ENCODE measurements around the gene SUGP1.

The SUGP1 gene

GRCh38 chr19:19229701-19230100 lies 90.6 kb downstream of the SUGP1 start:
- DNase-seq (ENCODE audit: low read depth) = no peak

- no peak for DNase-seq (ENCODE audit: low read depth)
These were observed 93.1 kb downstream of the SUGP1 start for GRCh38 chr19:19227217-19227616.

- DNase-seq (ENCODE audit: low read depth) = no peak
These were observed 93.6 kb downstream of the SUGP1 start for GRCh38 chr19:19226663-19227062.

GRCh38 chr19:19226204-19226603 lies 94.1 kb downstream of the SUGP1 start:
- DNase-seq (ENCODE audit: low read depth) = no peak
